H1 (cell line): ENCODE results near the gene FKBP5. TPM values are rescaled to one million over a fixed set of nuclear protein-coding genes. Genes with fewer than 3 reads are reported as not detected.

Source experiments
- CTCF ChIA-PET: fragments of 300-600 bp; sonication (Branson Sonifier 250); formaldehyde crosslinking; loops from one replicate; lab custom pipeline; 2021; ENCODE audit not compliant: partially characterized antibody; lab: Charles Lee
- POLR2A ChIA-PET: fragments of 300-600 bp; sonication (Branson Sonifier 250); formaldehyde crosslinking; loops from one replicate; lab custom pipeline; 2021; ENCODE audit warnings: inconsistent platforms; ENCODE audit not compliant: partially characterized antibody; lab: Charles Lee
- DNase-seq, 2 experiments: peaks; one replicate each; pipeline versions ENCODE4 v3.0.0 to v3.0.0-alpha.2; 2010 to 2022; ENCODE audit warnings: low spot score in 2 of 2, low read depth in 1 of 2, mixed read lengths in 1 of 2
- FAIRE-seq: peaks from 2 replicates; lab custom pipeline; 2011; peaks lifted over from hg19 to GRCh38; lab: Jason Lieb, UNC
- H2AFZ ChIP-seq: 2 replicates; pipeline ENCODE4 v1.8.1; 2012; ENCODE audit warnings: low read length, inconsistent platforms
- H2AK5ac ChIP-seq: 2 replicates; pipeline ENCODE4 v1.6.1; 2013; ENCODE audit warnings: low read depth, low read length
- H2BK120ac ChIP-seq: replicated peaks from 2 replicates; pipeline ENCODE3; 2013; ENCODE audit warnings: low read depth, low read length, inconsistent platforms
- H2BK12ac ChIP-seq: 2 replicates; pipeline ENCODE4 v1.6.1; 2013; ENCODE audit warnings: low read depth, low read length
- H2BK15ac ChIP-seq: 2 replicates; pipeline ENCODE4 v1.6.1; 2013; ENCODE audit warnings: low read length
- H2BK20ac ChIP-seq: 2 replicates; pipeline ENCODE4 v1.6.1; 2013; ENCODE audit warnings: low read length
- H2BK5ac ChIP-seq: 2 replicates; pipeline ENCODE4 v1.6.1; 2013; ENCODE audit warnings: low read depth, low read length
- H3K14ac ChIP-seq: 2 replicates; pipeline ENCODE4 v1.6.1; 2013; ENCODE audit warnings: inconsistent platforms; ENCODE audit not compliant: insufficient read length
- H3K18ac ChIP-seq: 2 replicates; pipeline ENCODE4 v1.6.1; 2013; ENCODE audit warnings: low read length; ENCODE audit errors: extremely low read depth
- H3K23ac ChIP-seq: 2 replicates; pipeline ENCODE4 v1.6.1; 2013; ENCODE audit warnings: inconsistent platforms; ENCODE audit not compliant: insufficient read length
- H3K23me2 ChIP-seq: 2 replicates; pipeline ENCODE4 v1.6.1; 2013; ENCODE audit warnings: low read depth, low read length
- H3K27ac ChIP-seq: 2 replicates; pipeline ENCODE4 v1.6.1; 2011; ENCODE audit warnings: low read depth, low read length, inconsistent platforms
- H3K27me3 ChIP-seq, 4 experiments: replicated peaks in 1 of 4; 1 replicate in 1 of 4; 2 replicates in 3 of 4; pipeline versions ENCODE4 v1.6.1 to v1.8.1; 2011 to 2013; ENCODE audit warnings: low read length in 3 of 4, mild to moderate bottlenecking in 3 of 4, inconsistent platforms in 2 of 4, mixed read lengths in 2 of 4, moderate library complexity in 1 of 4; ENCODE audit not compliant: control insufficient read depth in 3 of 4, insufficient read depth in 3 of 4; ENCODE audit errors: extremely low read depth in 1 of 4
- H3K36me3 ChIP-seq, 4 experiments: 2 replicates each; pipeline versions ENCODE4 v1.6.1 to v1.8.1; 2011 to 2013; ENCODE audit warnings: mild to moderate bottlenecking in 4 of 4, low read length in 3 of 4, moderate library complexity in 2 of 4, control low read depth in 1 of 4, inconsistent platforms in 1 of 4; ENCODE audit not compliant: insufficient read depth in 4 of 4, control insufficient read depth in 2 of 4
- H3K4ac ChIP-seq: replicated peaks from 2 replicates; pipeline ENCODE3; 2013; ENCODE audit warnings: low read length, low read depth, mixed read lengths, inconsistent platforms; ENCODE audit not compliant: insufficient read length
- H3K4me1 ChIP-seq, 4 experiments: replicated peaks in 1 of 4; 1 replicate in 1 of 4; 2 replicates in 3 of 4; pipeline versions ENCODE4 v1.6.1 to v1.8.1; 2011 to 2013; ENCODE audit warnings: low read length in 3 of 4, inconsistent platforms in 2 of 4, mixed read lengths in 1 of 4; ENCODE audit not compliant: insufficient read depth in 4 of 4, control insufficient read depth in 3 of 4
- H3K4me2 ChIP-seq, 2 experiments: 2 replicates each; pipeline versions ENCODE4 v1.6.1 to v1.8.1; 2011 to 2013; ENCODE audit warnings: low read depth in 2 of 2, low read length in 2 of 2, control low read depth in 1 of 2, inconsistent platforms in 1 of 2, mild to moderate bottlenecking in 1 of 2; ENCODE audit not compliant: insufficient read depth in 1 of 2
- H3K4me3 ChIP-seq, 4 experiments: fragments of 200-600, 300-600 bp in 1 of 4; sonication (generic), shearing (Covaris generic), sonication (Bioruptor Twin) in 1 of 4; 2 replicates each; pipeline versions ENCODE4 v1.5.1 to v1.8.1; 2011 to 2016; ENCODE audit warnings: low read length in 4 of 4, low read depth in 3 of 4, control low read depth in 2 of 4, inconsistent platforms in 2 of 4, mild to moderate bottlenecking in 2 of 4, mixed read lengths in 1 of 4, moderate library complexity in 1 of 4; ENCODE audit not compliant: insufficient read depth in 2 of 4; ENCODE audit errors: extremely low read depth in 1 of 4
- H3K56ac ChIP-seq: replicated peaks from 2 replicates; pipeline ENCODE3; 2013; ENCODE audit warnings: low read depth, mild to moderate bottlenecking, mixed read lengths, low read length, inconsistent platforms; ENCODE audit not compliant: insufficient read length
- H3K79me1 ChIP-seq: 2 replicates; pipeline ENCODE4 v1.6.1; 2013; ENCODE audit warnings: low read depth, low read length, control low read depth
- H3K79me2 ChIP-seq, 2 experiments: 2 replicates each; pipeline versions ENCODE4 v1.6.1 to v1.8.1; 2012 to 2013; ENCODE audit warnings: low read length in 2 of 2, mild to moderate bottlenecking in 2 of 2, inconsistent platforms in 1 of 2; ENCODE audit not compliant: insufficient read depth in 2 of 2, control insufficient read depth in 1 of 2
- H3K9ac ChIP-seq, 4 experiments: replicated peaks in 1 of 4; 1 replicate in 1 of 4; 2 replicates in 3 of 4; pipeline versions ENCODE4 v1.6.1 to v1.8.1; 2011 to 2013; ENCODE audit warnings: low read depth in 3 of 4, low read length in 3 of 4, control low read depth in 2 of 4, mild to moderate bottlenecking in 2 of 4, moderate library complexity in 2 of 4, inconsistent platforms in 1 of 4; ENCODE audit errors: extremely low read depth in 1 of 4
- H3K9me3 ChIP-seq, 2 experiments: 2 replicates each; pipeline versions ENCODE4 v1.6.1 to v1.8.1; 2012 to 2013; ENCODE audit warnings: mild to moderate bottlenecking in 2 of 2, moderate library complexity in 2 of 2, control low read depth in 1 of 2, inconsistent platforms in 1 of 2, low read depth in 1 of 2, low read length in 1 of 2, mixed read lengths in 1 of 2; ENCODE audit not compliant: insufficient read depth in 2 of 2
- H4K20me1 ChIP-seq, 2 experiments: replicated peaks in 1 of 2; 2 replicates each; pipeline versions ENCODE3 to v1.8.1; 2011 to 2013; ENCODE audit warnings: inconsistent platforms in 2 of 2, low read length in 2 of 2, mild to moderate bottlenecking in 1 of 2; ENCODE audit not compliant: insufficient read depth in 2 of 2, control insufficient read depth in 1 of 2
- H4K5ac ChIP-seq: 2 replicates; pipeline ENCODE4 v1.6.1; 2013; ENCODE audit warnings: low read length, low read depth, mixed read lengths, inconsistent platforms; ENCODE audit not compliant: insufficient read length
- H4K8ac ChIP-seq: 2 replicates; pipeline ENCODE4 v1.8.0; 2013; ENCODE audit warnings: mild to moderate bottlenecking, moderate library complexity, low read length, inconsistent platforms; ENCODE audit not compliant: insufficient read depth; ENCODE audit errors: extremely low read depth
- H4K91ac ChIP-seq: replicated peaks from 2 replicates; pipeline ENCODE3; 2013; ENCODE audit warnings: low read length, mixed read lengths, inconsistent platforms; ENCODE audit not compliant: insufficient read length
- SP4 ChIP-seq: IDR thresholded peaks from 2 replicates; pipeline ENCODE4 v1.6.1; 2012; ENCODE audit warnings: low read length, inconsistent platforms
- WGBS, 2 experiments: shearing (Covaris generic) in 1 of 2; methylation state at CpG; one replicate each; pipeline versions ENCODE4 v1.1.6 to v1.1.7; 2013 to 2015; ENCODE audit warnings: low lambda C conversion rate in 2 of 2, mixed read lengths in 2 of 2, inconsistent platforms in 1 of 2, low coverage in 1 of 2, missing lambda C conversion rate in 1 of 2; ENCODE audit not compliant: insufficient replicate concordance in 2 of 2, insufficient coverage in 1 of 2, insufficient read length in 1 of 2; ENCODE audit errors: extremely low coverage in 1 of 2, missing lambda C conversion rate in 1 of 2; 5-methylcytosine and 5-hydroxymethylcytosine counted together
- polyA plus RNA-seq, 7 experiments: library from polyadenylated mRNA; depleted of rRNA in 3 of 7; stranded (reverse) in 5 of 7; unstranded in 2 of 7; fragments of >200 nt in 5 of 7; fragments of 200-250 nt in 2 of 7; gene quantifications; 1 replicate in 5 of 7; 2 replicates in 1 of 7; 4 replicates in 1 of 7; pipeline versions ENCODE4 v1.2.1 to v1.2.3, GENCODE V29; 2011 to 2013; ENCODE audit warnings: missing spikeins in 2 of 7, mixed read lengths in 2 of 7
- total RNA-seq: library from RNA; stranded (reverse); fragmentation: NEBNext Ultra II Directional; extraction: Animal tissue kit (Norgen Biotek cat#: 25700); gene quantifications from 2 replicates; pipeline ENCODE4 v1.2.1, GENCODE V29; 2021

FKBP5 gene
- total and polyA plus RNA-seq, 2 of the 8 experiments (the other 6 are each of a cell fraction or from before 2014, with no cell fraction given), result 14.3 to 40.4 TPM

DNA sequence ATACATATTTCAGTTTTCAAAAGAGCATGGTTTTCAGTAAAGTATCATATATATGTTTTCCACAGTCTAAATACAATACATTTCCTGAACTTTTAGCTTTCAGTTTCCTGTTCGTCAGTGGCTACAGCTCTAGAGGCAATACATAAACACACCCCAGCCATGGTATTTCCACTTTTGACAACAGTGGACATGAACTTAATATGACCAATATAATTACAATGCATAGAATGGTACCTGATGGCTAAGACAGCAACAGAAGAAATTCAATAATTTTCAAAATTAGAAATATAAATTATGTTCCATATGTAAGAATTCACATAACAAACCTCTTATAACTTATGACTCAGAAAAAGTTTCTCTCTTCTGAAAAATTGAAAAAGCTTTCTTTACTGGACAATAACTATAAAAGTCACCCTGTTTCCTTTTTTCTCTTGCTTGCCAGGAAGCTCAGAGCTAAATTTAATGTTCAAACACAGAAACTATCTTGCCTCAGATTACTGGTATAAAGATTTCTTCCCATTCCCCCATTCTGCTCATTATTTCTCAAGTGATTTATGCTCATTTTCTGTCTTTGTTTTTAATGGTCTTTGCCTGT is 19.2 kb downstream of the FKBP5 start:
- no peak overlapping the region for H3K4me2 ChIP-seq
- no peak for TF ChIP-seq SP4

More for the DNA sequence above, 19.2 kb downstream of the FKBP5 start:
- Histone ChIP-seq H3K36me3 (no peaks in the 10 kb centered on the region), H4K8ac (no peak overlapping the region), H4K91ac (no peak overlapping the region), H2AFZ (no peak overlapping the region), H2AK5ac (no peak overlapping the region), H3K4me3 (no peak overlapping the region), H2BK5ac (no peak overlapping the region), H3K9me3 (no peaks in the 10 kb centered on the region), H3K18ac (no peak overlapping the region), H3K14ac (no peak overlapping the region), H3K9ac (no peak overlapping the region), H3K23me2 (no peaks in the 10 kb centered on the region), H3K4ac (no peak overlapping the region), H3K56ac (no peak overlapping the region), H3K79me2 (peaks cover 0 to 53% of the 10 kb centered on the region in 2 experiments; a peak in 2 of 4 replicates), H3K79me1 (no peaks in the 10 kb centered on the region), H3K27ac (no peak overlapping the region), H3K23ac (no peak overlapping the region), H4K5ac (no peak overlapping the region), H2BK20ac (no peak overlapping the region), H3K4me1 (peaks cover 0 to 4% (median under 1%) of the 10 kb centered on the region in 4 experiments; a peak in 1 of 7 replicates), H2BK15ac (no peak overlapping the region), H2BK12ac (no peak overlapping the region), H3K27me3 (no peaks in the 10 kb centered on the region), H2BK120ac (no peak overlapping the region), H4K20me1 (no peaks in the 10 kb centered on the region)
- ChIA-PET POLR2A (no interaction called here), CTCF (interaction anchor here (0.6 to 1.8 kb wide), 6 partner anchors 14 to 114 kb away, joined by 3 to 6 read pairs (median 3); no protein-coding TSS in a partner anchor)
- 100% methylated on average over 1 of the region's 1 CpG; no CpG with 5 or more reads in 1 of the 2 experiments for WGBS, 2 experiments
- FAIRE-seq (no peak), DNase-seq (no peak)
